Stomach (tissue), 9 donors: ENCODE results near the gene SLC25A48. TPM values are rescaled to one million over a fixed set of nuclear protein-coding genes. Genes with fewer than 3 reads are reported as not detected.

ENCODE experiments used
- DNase-seq, 2 donors: peaks; one replicate each; pipeline versions ENCODE4 v3.0.0 to v3.0.0-alpha.2; 2013 to 2019
- H3K27ac ChIP-seq, 5 donors: fragments of 200-600 bp in 4 of 5; sonication (generic) in 4 of 5; one replicate each; pipeline ENCODE4 v1.5.1; 2013 to 2019; ENCODE audit warnings: mild to moderate bottlenecking in 1 of 5, moderate library complexity in 1 of 5
- H3K27me3 ChIP-seq, 3 donors: fragments of 200-600 bp; sonication (generic); one replicate each; pipeline ENCODE4 v1.5.1; 2017 to 2019; ENCODE audit warnings: mixed run types in 1 of 3
- H3K36me3 ChIP-seq, 4 donors: fragments of 200-600 bp; sonication (generic); 1 replicate in 3 of 4; 2 replicates in 1 of 4; pipeline ENCODE4 v1.5.1; 2016 to 2019
- H3K4me1 ChIP-seq, 4 donors: fragments of 200-600 bp; sonication (generic); one replicate each; pipeline ENCODE4 v1.5.1; 2016 to 2019
- H3K4me3 ChIP-seq, 4 donors: fragments of 200-600 bp; sonication (generic) in 3 of 4; one replicate each; pipeline ENCODE4 v1.5.1; 2016 to 2019; ENCODE audit warnings: mild to moderate bottlenecking in 1 of 4
- H3K9me3 ChIP-seq, 4 donors: fragments of 200-600 bp; sonication (generic); one replicate each; pipeline ENCODE4 v1.5.1; 2016 to 2019
- EP300 ChIP-seq: sonication (generic); formaldehyde crosslinking; IDR thresholded peaks from one replicate; pipeline ENCODE4 v1.6.1; 2017; ENCODE audit warnings: antibody characterized with exemption
- POLR2A ChIP-seq, 4 donors: fragments of 450-650 bp; IDR thresholded peaks; one replicate each; pipeline ENCODE4 v1.6.1; 2016; ENCODE audit warnings: antibody characterized with exemption in 4 of 4, control low read depth in 2 of 4, mild to moderate bottlenecking in 1 of 4, moderate library complexity in 1 of 4
- POLR2AphosphoS5 ChIP-seq, 3 donors: sonication (generic); formaldehyde crosslinking; IDR thresholded peaks; one replicate each; pipeline ENCODE4 v1.6.1; 2016; ENCODE audit warnings: antibody characterized with exemption in 3 of 3
- WGBS, 5 donors: extraction: QIAGEN DNeasy Blood & Tissue Kit in 3 of 5; methylation state at CpG; one replicate each; pipeline versions ENCODE4 v1.1.5 to v1.1.7; 2013 to 2018; 5-methylcytosine and 5-hydroxymethylcytosine counted together
- intact Hi-C: fragments of 100-400 bp; cut with DNase I; formaldehyde crosslinking; loops from one replicate; pipeline ENCODE4 v1.15.1; 2023; ENCODE audit warnings: low total_unique reads
- polyA plus RNA-seq, 3 donors: library from polyadenylated mRNA; stranded (reverse); fragments of 200-250 nt; gene quantifications; one replicate each; pipeline ENCODE4 v1.2.3, GENCODE V29; 2013
- total RNA-seq, 5 donors: library from RNA; depleted of rRNA; stranded (reverse); fragments of >200 nt; gene quantifications; one replicate each; pipeline versions ENCODE4 v1.1.0 to v1.2.3, GENCODE V29; 2014 to 2016
- TF ChIP-seq, protein P1 (sequence below), 7 experiments: fragments of 450-650 bp in 4 of 7; fragments of 200-600 bp in 3 of 7; sonication (generic) in 3 of 7; IDR thresholded peaks; one replicate each; pipeline ENCODE4 v1.5.1; 2016 to 2019; ENCODE audit warnings: antibody characterized with exemption in 7 of 7, control low read depth in 2 of 7, mild to moderate bottlenecking in 1 of 7
- donor health status: healthy with polysubstance abuse.
- donor health status: Bipolar disorder and iron deficiency.
- donor health status: healthy.

The SLC25A48 gene
- total and polyA plus RNA-seq, 8 donors = 0.13 to 0.37 TPM; not detected in 6

DNA sequence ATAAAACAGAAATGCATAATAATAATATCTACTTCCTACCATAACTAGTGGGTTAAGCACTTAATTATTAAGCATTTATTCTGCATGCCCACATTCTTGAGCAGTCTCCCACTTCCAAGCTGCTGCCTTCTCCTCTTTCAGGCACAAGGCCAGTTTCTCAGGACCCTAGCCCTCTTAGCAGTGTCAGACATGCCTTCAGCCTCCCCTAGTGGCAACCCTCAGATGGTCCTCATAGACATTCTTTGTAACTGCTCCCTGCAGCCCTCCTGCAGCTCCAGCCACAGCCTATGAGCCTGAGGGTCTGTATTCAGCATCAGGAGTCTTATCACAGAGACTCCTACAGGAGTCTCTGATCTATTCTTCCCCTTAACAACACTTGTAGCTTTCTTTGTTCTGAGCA, 57.3 kb downstream of the SLC25A48 start:
- intact Hi-C loops = no loop called here
- Histone ChIP-seq H3K27ac (no peak overlapping the region), H3K4me1 (peaks cover 3 to 20% (median 8%) of the 10 kb centered on the region in 4 donors), H3K27me3 (peaks cover 0 to 14% (median 0%) of the 10 kb centered on the region in 3 donors), H3K9me3 (no peaks in the 10 kb centered on the region), H3K36me3 (no peaks in the 10 kb centered on the region), H3K4me3 (no peak overlapping the region)
- no peak for DNase-seq
- no peak for TF ChIP-seq POLR2AphosphoS5 (IDR thresholded peaks at IDR 0.05)
- TF ChIP-seq, protein P1, sequence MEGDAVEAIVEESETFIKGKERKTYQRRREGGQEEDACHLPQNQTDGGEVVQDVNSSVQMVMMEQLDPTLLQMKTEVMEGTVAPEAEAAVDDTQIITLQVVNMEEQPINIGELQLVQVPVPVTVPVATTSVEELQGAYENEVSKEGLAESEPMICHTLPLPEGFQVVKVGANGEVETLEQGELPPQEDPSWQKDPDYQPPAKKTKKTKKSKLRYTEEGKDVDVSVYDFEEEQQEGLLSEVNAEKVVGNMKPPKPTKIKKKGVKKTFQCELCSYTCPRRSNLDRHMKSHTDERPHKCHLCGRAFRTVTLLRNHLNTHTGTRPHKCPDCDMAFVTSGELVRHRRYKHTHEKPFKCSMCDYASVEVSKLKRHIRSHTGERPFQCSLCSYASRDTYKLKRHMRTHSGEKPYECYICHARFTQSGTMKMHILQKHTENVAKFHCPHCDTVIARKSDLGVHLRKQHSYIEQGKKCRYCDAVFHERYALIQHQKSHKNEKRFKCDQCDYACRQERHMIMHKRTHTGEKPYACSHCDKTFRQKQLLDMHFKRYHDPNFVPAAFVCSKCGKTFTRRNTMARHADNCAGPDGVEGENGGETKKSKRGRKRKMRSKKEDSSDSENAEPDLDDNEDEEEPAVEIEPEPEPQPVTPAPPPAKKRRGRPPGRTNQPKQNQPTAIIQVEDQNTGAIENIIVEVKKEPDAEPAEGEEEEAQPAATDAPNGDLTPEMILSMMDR (IDR thresholded peaks at IDR 0.05) = no peak
- TF ChIP-seq EP300 = no peak
- no peak for TF ChIP-seq POLR2A (IDR thresholded peaks at IDR 0.05)

- Histone ChIP-seq H3K36me3 (no peaks in the 10 kb centered on the region), H3K4me3 (no peak overlapping the region), H3K4me1 (peaks cover 0 to 13% (median 3%) of the 10 kb centered on the region in 4 donors), H3K27ac (no peak overlapping the region), H3K9me3 (no peaks in the 10 kb centered on the region), H3K27me3 (peaks cover 0 to 21% (median 0%) of the 10 kb centered on the region in 3 donors)
- no peak for TF ChIP-seq POLR2A (IDR thresholded peaks at IDR 0.05)
- TF ChIP-seq, protein P1 (IDR thresholded peaks at IDR 0.05) = no peak
- no peak for TF ChIP-seq POLR2AphosphoS5 (IDR thresholded peaks at IDR 0.05)
- no peak for TF ChIP-seq EP300
- intact Hi-C loops = no loop called here
- no peak for DNase-seq
- 53 to 65% (median 58%) methylated on average over 8 of the region's 8 CpGs for WGBS, 5 donors
These were observed 59.8 kb downstream of the SLC25A48 start for GRCh38 chr5:135894276-135894675.

GRCh38 chr5:135894789-135895188, 60.3 kb downstream of the SLC25A48 start:
- Histone ChIP-seq H3K4me3 (no peak overlapping the region), H3K27me3 (peaks cover 0 to 26% (median 0%) of the 10 kb centered on the region in 3 donors), H3K4me1 (peaks cover 0 to 13% (median 3%) of the 10 kb centered on the region in 4 donors), H3K9me3 (no peaks in the 10 kb centered on the region), H3K36me3 (no peaks in the 10 kb centered on the region), H3K27ac (no peak overlapping the region)
- TF ChIP-seq POLR2AphosphoS5 (IDR thresholded peaks at IDR 0.05) (no peak), POLR2A (IDR thresholded peaks at IDR 0.05) (no peak), EP300 (no peak)
- TF ChIP-seq, protein P1 (IDR thresholded peaks at IDR 0.05) = no peak
- 29 to 58% (median 49%) methylated on average over 2 of the region's 2 CpGs for WGBS, 5 donors
- intact Hi-C loops = no loop called here
- DNase-seq = no peak

GRCh38 chr5:135895474-135896006, 61.1 kb downstream of the SLC25A48 start, which contains the start of gene IL9:
IL9 (minus strand) TSS chr5:135895841; CDS start chr5:135895816, 25 bp downstream.
- TF ChIP-seq EP300 = no peak
- TF ChIP-seq, protein P1 (IDR thresholded peaks at IDR 0.05) = no peak
- no peak for TF ChIP-seq POLR2A (IDR thresholded peaks at IDR 0.05)
- TF ChIP-seq POLR2AphosphoS5 (IDR thresholded peaks at IDR 0.05) = no peak
- DNase-seq = no peak
- Histone ChIP-seq H3K27ac (no peak within 1 kb of the TSS), H3K4me1 (peaks cover 0 to 12% (median 3%) of the 10 kb centered on the region in 4 donors), H3K36me3 (no peaks in the 10 kb centered on the region), H3K27me3 (peaks cover 0 to 28% (median 0%) of the 10 kb centered on the region in 3 donors), H3K9me3 (no peaks in the 10 kb centered on the region), H3K4me3 (no peak within 1 kb of the TSS)
- intact Hi-C loops = no loop called here
- 30 to 56% (median 39%) methylated on average over 7 of the region's 7 CpGs for WGBS, 5 donors
